GM19328 (cell line): ENCODE results near the gene CCDC17.

ENCODE experiments used
- ATAC-seq: cut with Tn5 transposase; IDR thresholded peaks from one replicate; pipeline ENCODE4 v1.9.1; 2021; ENCODE audit warnings: mild to moderate bottlenecking, moderate library complexity; ENCODE audit not compliant: unreplicated experiment

The CCDC17 gene

DNA sequence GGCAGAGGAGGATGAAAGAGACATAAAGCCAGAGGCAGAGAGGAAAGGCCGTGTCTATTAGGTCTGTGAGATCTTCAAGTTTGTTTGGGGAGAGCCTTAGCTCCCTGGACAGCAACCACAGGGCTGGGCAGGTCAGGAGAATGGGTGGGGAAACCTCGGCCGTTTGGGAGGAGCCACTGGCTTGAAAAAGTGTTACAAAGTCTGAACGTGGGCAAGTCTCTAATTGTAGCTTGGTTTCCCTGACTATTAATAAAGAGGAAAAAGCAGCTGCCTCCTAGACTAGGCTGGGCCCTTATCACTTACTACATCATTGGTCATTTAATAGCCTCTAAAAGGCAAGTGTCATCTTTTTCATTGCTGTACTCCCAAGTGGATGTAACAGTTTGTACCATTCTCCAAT lies at the start of gene CCDC17:
Gene CCDC17, minus strand, starts transcription at position 83 of the 400 bp plus-strand sequence. CDS start 145 bp downstream, outside the sequence.
- no peak for ATAC-seq

DNA sequence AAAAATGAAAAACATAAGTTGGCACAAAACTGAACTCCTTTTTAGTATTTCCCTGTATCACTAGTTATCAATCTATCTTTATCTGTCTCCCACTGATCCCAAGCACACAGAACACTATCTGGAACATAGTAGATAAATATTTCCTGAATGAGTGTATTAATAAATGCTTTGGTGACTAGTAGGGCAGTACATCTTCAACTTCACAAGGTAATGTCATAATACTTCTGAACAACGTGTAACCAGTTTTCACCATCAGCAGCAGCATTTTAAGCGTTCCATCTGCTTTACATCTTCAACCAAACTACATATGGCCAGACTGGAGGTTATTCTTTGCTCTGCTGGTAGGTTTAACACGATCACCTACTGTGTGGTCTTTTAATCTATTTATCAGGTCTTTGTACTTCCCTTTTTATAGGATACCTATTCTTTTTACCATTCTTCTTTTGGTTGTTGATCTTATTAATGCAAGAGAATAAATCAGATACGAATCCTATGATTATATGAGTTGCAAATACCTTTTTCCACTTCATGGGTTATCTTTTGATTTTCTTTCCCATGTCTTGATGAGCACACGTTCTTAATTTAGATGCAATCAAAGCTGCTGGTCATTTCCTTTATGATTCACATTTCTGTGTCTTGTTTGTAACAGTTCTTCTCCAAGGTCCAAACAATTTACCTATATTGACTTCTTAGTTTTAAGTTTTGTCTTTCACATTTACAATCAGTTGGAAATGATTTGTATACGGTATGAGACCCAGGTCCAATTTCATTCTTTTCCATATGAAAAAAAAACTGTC lies 46.2 kb upstream of the CCDC17 start:
- ATAC-seq = no peak

GRCh38 chr1:45669379-45669778 lies 45.5 kb upstream of the CCDC17 start:
- no peak for ATAC-seq

DNA sequence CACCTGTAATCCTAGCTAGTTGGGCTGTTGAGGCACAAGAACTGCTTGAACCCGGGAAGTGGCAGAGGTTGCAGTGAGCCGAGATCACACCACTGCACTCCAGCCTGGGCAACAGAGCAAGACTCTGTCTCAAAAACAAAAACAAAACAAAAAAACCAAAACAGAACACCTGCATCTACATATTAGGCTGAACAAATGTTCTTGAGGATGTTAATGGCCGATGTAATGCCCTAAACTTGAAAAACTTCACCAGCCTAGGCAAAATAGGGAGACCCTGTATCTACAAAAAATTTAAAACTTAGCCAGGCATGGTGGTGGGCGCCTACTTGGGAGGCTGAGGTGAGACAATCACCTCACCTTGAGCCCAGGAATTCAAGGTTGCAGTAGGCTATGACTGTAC lies 44.7 kb upstream of the CCDC17 start:
- ATAC-seq = no peak

GRCh38 chr1:45667321-45668111 lies 43.7 kb upstream of the CCDC17 start:
- ATAC-seq = no peak

- no peak for ATAC-seq
Observed at GRCh38 chr1:45666836-45667235, 43.0 kb upstream of the CCDC17 start.

GRCh38 chr1:45660336-45660735 lies 36.5 kb upstream of the CCDC17 start:
- ATAC-seq = no peak

DNA sequence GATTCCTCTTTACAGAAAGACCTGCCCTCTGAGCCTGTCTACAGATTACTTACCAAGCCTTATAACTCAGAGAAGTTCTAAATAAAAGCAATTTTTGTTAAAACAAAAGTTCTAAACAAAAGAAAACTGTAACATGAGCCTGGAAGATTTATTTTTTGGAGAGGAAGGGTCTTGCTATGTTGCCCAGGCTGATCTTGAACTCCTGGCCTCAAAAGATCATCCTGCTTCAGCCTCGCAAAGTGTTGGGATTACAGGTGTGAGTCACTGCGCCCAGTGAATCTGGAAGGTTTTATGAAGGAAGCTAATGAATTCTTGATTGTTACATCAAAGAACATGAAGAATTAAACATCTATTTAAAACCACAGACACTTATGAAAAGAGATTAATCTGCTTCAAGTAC lies 35.4 kb upstream of the CCDC17 start:
- no peak for ATAC-seq

GRCh38 chr1:45658171-45658570 lies 34.3 kb upstream of the CCDC17 start:
- ATAC-seq = no peak

DNA sequence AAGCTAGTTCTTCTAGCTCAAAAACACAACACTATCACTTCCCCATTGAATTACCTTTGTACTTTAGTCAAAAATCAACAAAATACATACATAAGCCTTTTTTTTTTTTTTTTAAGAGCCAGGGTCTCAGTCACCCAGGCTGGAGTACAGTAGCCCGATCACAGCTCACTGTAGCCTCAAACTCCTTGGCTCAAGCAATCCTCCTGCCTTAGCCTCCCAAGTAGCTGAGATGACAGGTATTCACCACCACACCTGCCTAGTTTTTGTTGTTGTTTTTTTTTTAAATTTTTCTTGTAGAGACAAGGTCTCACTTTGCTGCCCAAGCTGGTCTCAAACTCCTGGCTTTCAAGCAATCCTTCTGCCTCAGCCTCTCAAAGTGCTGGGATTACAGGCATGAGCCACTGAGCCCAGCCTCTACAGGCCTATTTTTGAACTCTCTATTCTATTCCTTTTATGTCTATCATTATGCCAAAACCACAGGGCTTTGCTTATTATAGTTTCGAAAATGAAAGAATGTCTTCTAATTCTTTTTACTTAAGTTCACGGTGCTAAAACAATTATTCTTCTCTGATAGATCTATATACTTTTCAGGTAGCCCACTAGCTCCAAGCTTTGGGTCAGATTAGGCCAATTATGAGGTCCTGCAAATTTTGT lies 32.8 kb upstream of the CCDC17 start:
- ATAC-seq = no peak

- no peak for ATAC-seq
Observed at GRCh38 chr1:45654540-45655280, 30.9 kb upstream of the CCDC17 start.

DNA sequence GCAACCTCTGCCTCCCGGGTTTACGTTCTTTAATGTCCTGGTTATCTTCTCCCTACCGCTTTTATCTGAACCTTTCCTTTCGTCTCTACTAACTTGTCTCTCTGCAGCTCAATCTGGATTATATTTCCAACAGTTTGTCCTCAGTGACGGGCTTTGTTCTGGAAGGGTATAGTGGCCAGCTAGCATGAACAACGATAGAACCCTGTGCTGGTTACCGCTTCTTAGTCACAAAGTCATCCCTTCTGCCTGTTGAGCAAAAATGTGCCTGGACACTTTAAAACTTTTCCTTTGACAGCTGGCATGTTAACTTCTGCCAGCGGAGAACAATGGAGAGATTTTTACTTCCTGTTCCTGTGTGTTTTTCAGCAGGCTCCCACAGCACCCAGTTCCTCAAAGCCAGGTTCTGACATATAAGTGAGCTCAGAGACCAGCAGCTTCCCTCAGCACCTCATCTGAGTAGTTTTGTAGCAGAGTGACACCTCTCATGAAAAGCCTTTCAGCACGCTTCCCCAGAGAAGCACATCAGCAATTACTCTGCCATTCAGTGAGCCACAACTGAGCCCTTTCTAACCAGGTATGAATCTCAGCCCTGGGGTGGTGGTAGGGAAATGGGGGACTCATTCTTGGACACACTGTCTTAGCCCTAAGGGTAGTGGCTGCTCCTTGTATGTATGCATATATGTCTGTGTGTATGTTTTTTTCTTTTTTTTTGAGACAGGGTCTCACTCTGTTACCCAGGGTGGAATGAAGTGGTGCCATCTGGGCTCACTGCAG lies 23.6 kb upstream of the CCDC17 start:
- no peak for ATAC-seq

DNA sequence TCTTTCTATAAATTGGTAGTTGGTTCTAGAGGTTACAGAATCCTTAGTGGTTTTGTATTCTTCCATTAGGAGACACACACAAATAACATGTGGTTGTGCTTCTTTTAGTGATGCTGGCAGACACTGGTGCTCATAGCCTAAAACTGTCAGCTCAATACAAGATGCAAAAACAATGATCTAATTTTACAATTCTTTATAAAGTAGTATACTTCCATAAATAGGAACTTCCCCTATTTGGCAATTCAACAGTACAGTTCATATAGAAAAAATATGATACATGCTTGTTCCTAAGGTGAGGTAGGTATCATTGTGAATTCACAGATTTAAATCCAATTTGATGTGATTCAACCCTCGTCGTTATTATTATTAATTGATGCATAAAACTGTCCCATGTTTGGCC lies 20.8 kb upstream of the CCDC17 start:
- ATAC-seq = no peak

- no peak for ATAC-seq
Observed at GRCh38 chr1:45643978-45644377, 20.1 kb upstream of the CCDC17 start.

GRCh38 chr1:45643321-45643720 lies 19.5 kb upstream of the CCDC17 start:
- no peak for ATAC-seq

DNA sequence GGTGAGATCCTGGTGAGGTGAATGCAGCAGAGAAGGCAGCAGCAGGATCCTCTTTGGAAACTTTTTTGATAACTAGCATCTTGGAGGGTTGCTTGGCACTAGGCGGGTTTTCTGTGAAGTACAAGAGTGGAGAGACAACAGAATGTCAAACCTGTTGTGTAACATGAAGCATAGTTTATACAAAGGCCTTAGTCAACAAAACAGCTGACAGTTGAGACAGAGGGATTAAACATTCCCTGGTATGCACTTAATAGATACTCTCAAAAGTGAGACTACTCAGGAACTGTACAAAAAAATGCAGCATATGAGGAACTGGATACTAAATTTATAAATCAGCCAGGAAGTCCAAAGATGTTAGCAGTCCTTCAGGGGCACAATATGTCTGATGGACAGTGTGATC lies 16.4 kb upstream of the CCDC17 start:
- no peak for ATAC-seq

GRCh38 chr1:45635211-45635610 lies 11.4 kb upstream of the CCDC17 start:
- no peak for ATAC-seq

- ATAC-seq = no peak
Observed at GRCh38 chr1:45630429-45630828, 6.6 kb upstream of the CCDC17 start.

- ATAC-seq = no peak
Observed at GRCh38 chr1:45629035-45629434, 5.2 kb upstream of the CCDC17 start.
